Islet of Langerhans (tissue), 1 donor: ENCODE measurements around the gene WIZ.

Source experiments
- FAIRE-seq: peaks from one replicate; lab custom pipeline; 2011; peaks lifted over from hg19 to GRCh38; lab: Jason Lieb, UNC

The WIZ gene

GRCh38 chr19:15372891-15373301, 76.9 kb downstream of the WIZ start:
- FAIRE-seq: no peak

GRCh38 chr19:15372470-15372869, 77.3 kb downstream of the WIZ start:
- FAIRE-seq: no peak

GRCh38 chr19:15371786-15372380, 77.9 kb downstream of the WIZ start:
- no peak for FAIRE-seq

GRCh38 chr19:15371119-15371518, 78.6 kb downstream of the WIZ start:
- no peak for FAIRE-seq
